HG03457 (cell line): ENCODE measurements around the gene FBXW8.
"Not testable (repeated sequence)": the region's sequence is repeated elsewhere in the genome, so short reads cannot be mapped to it uniquely, and the experiment has no call there.

ENCODE experiments used
- ATAC-seq: cut with Tn5 transposase; IDR thresholded peaks from one replicate; pipeline ENCODE4 v1.9.1; 2021; ENCODE audit warnings: moderate number of reproducible peaks; ENCODE audit not compliant: unreplicated experiment

Gene FBXW8

GRCh38 chr12:117051380-117051779 is 140.6 kb downstream of the FBXW8 start:
- ATAC-seq = no peak

- ATAC-seq = no peak
Measured at GRCh38 chr12:117052386-117053049, 141.8 kb downstream of the FBXW8 start.

- no peak for ATAC-seq
Measured at GRCh38 chr12:117053050-117053400, 142.3 kb downstream of the FBXW8 start.

- no peak for ATAC-seq
Measured at GRCh38 chr12:117053597-117054201, 142.9 kb downstream of the FBXW8 start.

- ATAC-seq = no peak
Measured at GRCh38 chr12:117054279-117054678, 143.5 kb downstream of the FBXW8 start.

- ATAC-seq = not testable (repeated sequence)
Measured at GRCh38 chr12:117057626-117058025, 146.9 kb downstream of the FBXW8 start.

- ATAC-seq = no peak
Measured at GRCh38 chr12:117058442-117059072, 147.8 kb downstream of the FBXW8 start.

GRCh38 chr12:117059156-117059555 is 148.4 kb downstream of the FBXW8 start:
- ATAC-seq = no peak

GRCh38 chr12:117060246-117060928 is 149.6 kb downstream of the FBXW8 start:
- no peak for ATAC-seq

GRCh38 chr12:117060929-117061305 is 150.2 kb downstream of the FBXW8 start:
- ATAC-seq = no peak

GRCh38 chr12:117061555-117062079 is 150.9 kb downstream of the FBXW8 start:
- ATAC-seq = no peak

- ATAC-seq = no peak
Measured at GRCh38 chr12:117063162-117063911, 152.6 kb downstream of the FBXW8 start.

GRCh38 chr12:117064049-117064448 is 153.3 kb downstream of the FBXW8 start:
- ATAC-seq = no peak

GRCh38 chr12:117064596-117064995 is 153.8 kb downstream of the FBXW8 start:
- no peak for ATAC-seq

- no peak for ATAC-seq
Measured at GRCh38 chr12:117067016-117067415, 156.3 kb downstream of the FBXW8 start.

GRCh38 chr12:117067638-117068037 is 156.9 kb downstream of the FBXW8 start:
- no peak for ATAC-seq

GRCh38 chr12:117068492-117068891 is 157.7 kb downstream of the FBXW8 start:
- no peak for ATAC-seq

- ATAC-seq = no peak
Measured at GRCh38 chr12:117069101-117069797, 158.5 kb downstream of the FBXW8 start.

- no peak for ATAC-seq
Measured at GRCh38 chr12:117069926-117070900, 159.5 kb downstream of the FBXW8 start.
